PC-3 (cell line): Measurements from ENCODE around the gene AFF2.

Source experiments
- CTCF ChIP-seq: fragments of 300-600 bp; sonication (generic); conservative IDR thresholded peaks from 2 replicates; pipeline ENCODE4 v1.5.1; 2017; ENCODE audit warnings: antibody characterized with exemption, low read depth, mild to moderate bottlenecking, low read length
- EZH2 ChIP-seq: fragments of 300-600 bp; sonication (generic); IDR thresholded peaks from one replicate; pipeline ENCODE4 v1.6.1; 2017; ENCODE audit warnings: antibody characterized with exemption, mild to moderate bottlenecking, low read length; ENCODE audit not compliant: unreplicated experiment

GRCh38 chrX:148620023-148620422, 119.6 kb downstream of the AFF2 start:
- TF ChIP-seq CTCF (no peak), EZH2 (no peak)
